Heart left ventricle (tissue), 16 donors: ENCODE measurements around the gene SNAP23. TPM values are rescaled to one million over a fixed set of nuclear protein-coding genes. Genes with fewer than 3 reads are reported as not detected.

ENCODE experiments used
- ATAC-seq, 4 donors: fragments of 200-7000 bp; cut with Tn5 transposase; one replicate each; pipeline ENCODE4 v1.9.1; 2020 to 2022; ENCODE audit warnings: moderate library complexity in 4 of 4, mild to moderate bottlenecking in 3 of 4, moderate number of reproducible peaks in 1 of 4
- DNase-seq, 5 donors: peaks; one replicate each; pipeline ENCODE4 v3.0.0-alpha.2; 2020
- H3K27ac ChIP-seq, 12 donors: fragments of 200-600 bp; sonication (generic) in 4 of 12; one replicate each; pipeline versions ENCODE4 v1.5.0 to v1.8.0; 2016 to 2022; ENCODE audit warnings: mild to moderate bottlenecking in 2 of 12
- H3K27me3 ChIP-seq, 9 donors: fragments of 200-600 bp; sonication (generic) in 2 of 9; one replicate each; pipeline versions ENCODE4 v1.5.1 to v1.8.0; 2016 to 2022; ENCODE audit warnings: mild to moderate bottlenecking in 3 of 9
- H3K36me3 ChIP-seq, 9 donors: fragments of 200-600 bp; sonication (generic) in 2 of 9; one replicate each; pipeline versions ENCODE4 v1.5.0 to v1.8.0; 2018 to 2022; ENCODE audit warnings: mild to moderate bottlenecking in 2 of 9
- H3K4me1 ChIP-seq, 12 donors: fragments of 200-600 bp; sonication (generic) in 4 of 12; one replicate each; pipeline versions ENCODE4 v1.5.0 to v1.8.0; 2016 to 2022; ENCODE audit warnings: mild to moderate bottlenecking in 3 of 12
- H3K4me3 ChIP-seq, 12 donors: fragments of 200-600 bp; sonication (generic) in 4 of 12; one replicate each; pipeline versions ENCODE4 v1.5.0 to v1.8.0; 2017 to 2022; ENCODE audit warnings: mild to moderate bottlenecking in 9 of 12, moderate library complexity in 4 of 12
- H3K9me3 ChIP-seq, 12 donors: fragments of 200-600 bp; sonication (generic) in 4 of 12; one replicate each; pipeline versions ENCODE4 v1.5.0 to v1.8.0; 2016 to 2022; ENCODE audit warnings: mild to moderate bottlenecking in 1 of 12
- POLR2A ChIP-seq, 2 donors: fragments of 450-650 bp; IDR thresholded peaks; one replicate each; pipeline ENCODE4 v1.6.1; 2017; ENCODE audit warnings: antibody characterized with exemption in 2 of 2, mild to moderate bottlenecking in 2 of 2, moderate library complexity in 2 of 2
- WGBS, 4 donors: extraction: QIAGEN DNeasy Blood & Tissue Kit in 2 of 4; methylation state at CpG; one replicate each; pipeline versions ENCODE4 v1.1.5 to v1.1.7; 2013 to 2018; 5-methylcytosine and 5-hydroxymethylcytosine counted together
- intact Hi-C, 10 donors: fragments of 100-400 bp; cut with DNase I; formaldehyde crosslinking; loops; one replicate each; pipeline versions ENCODE4 v1.11.1 to v1.14.2; 2022
- polyA plus RNA-seq, 2 donors: library from polyadenylated mRNA; stranded (reverse); fragments of 200-250 nt; gene quantifications; one replicate each; pipeline ENCODE4 v1.2.3, GENCODE V29; 2013
- total RNA-seq, 9 donors: library from RNA; depleted of rRNA in 2 of 9; stranded (reverse); fragments of >200 nt in 2 of 9; fragmentation: NEBNext Ultra II Directional in 3 of 9; extraction: Animal tissue kit (Norgen Biotek cat#: 25700) in 3 of 9; gene quantifications; one replicate each; pipeline versions ENCODE4 v1.1.0 to v1.2.4, GENCODE V29; 2016 to 2023
- TF ChIP-seq, protein P1 (sequence below), 12 donors: fragments of 200-600 bp; sonication (generic) in 4 of 12; IDR thresholded peaks; one replicate each; pipeline versions ENCODE4 v1.5.0 to v1.8.0; 2018 to 2022; ENCODE audit warnings: antibody characterized with exemption in 12 of 12, mild to moderate bottlenecking in 5 of 12
- donor health status: ischemic (EF 13 %, LVEDD 7.1; RV severe dilation, severe dysfunction).
- donor health status: healthy with polysubstance abuse.
- donor health status: DM: no; HTN: yes; CAD: no.
- donor health status: DM: no; HTN: no; CAD: no.
- donor health status: ischemic (EF 25% LVEDD 6.9; RV normal size, moderate dysfunction).
- donor health status: ischemic (EF 25% LVEDD 5.7; RV mildly dilated, moderate dysfunction).
- donor health status: healthy.
- donor health status: DM: yes; HTN: yes; CAD: no.
- donor health status: ischemic (EF 35%, LVEDD 5.7; RV mildly dilated, moderate dysfunction).
- donor health status: nonischemic (EF 11% LVEDD 7.7; RV severe dilation, severe dysfunction).
- donor health status: DM: yes; HTN: yes; CAD: no.
- donor health status: PGD.
- donor health status: ischemic (EF 29% LVEDD 5.4; RV normal size, mild dysfunction).
- donor health status: nonischemic (EF 23%, LVEDD 6.1; RV moderate dilation, normal function).

SNAP23 gene
- total and polyA plus RNA-seq, 11 donors = 28.6 to 74.8 (median 37.9) TPM

DNA sequence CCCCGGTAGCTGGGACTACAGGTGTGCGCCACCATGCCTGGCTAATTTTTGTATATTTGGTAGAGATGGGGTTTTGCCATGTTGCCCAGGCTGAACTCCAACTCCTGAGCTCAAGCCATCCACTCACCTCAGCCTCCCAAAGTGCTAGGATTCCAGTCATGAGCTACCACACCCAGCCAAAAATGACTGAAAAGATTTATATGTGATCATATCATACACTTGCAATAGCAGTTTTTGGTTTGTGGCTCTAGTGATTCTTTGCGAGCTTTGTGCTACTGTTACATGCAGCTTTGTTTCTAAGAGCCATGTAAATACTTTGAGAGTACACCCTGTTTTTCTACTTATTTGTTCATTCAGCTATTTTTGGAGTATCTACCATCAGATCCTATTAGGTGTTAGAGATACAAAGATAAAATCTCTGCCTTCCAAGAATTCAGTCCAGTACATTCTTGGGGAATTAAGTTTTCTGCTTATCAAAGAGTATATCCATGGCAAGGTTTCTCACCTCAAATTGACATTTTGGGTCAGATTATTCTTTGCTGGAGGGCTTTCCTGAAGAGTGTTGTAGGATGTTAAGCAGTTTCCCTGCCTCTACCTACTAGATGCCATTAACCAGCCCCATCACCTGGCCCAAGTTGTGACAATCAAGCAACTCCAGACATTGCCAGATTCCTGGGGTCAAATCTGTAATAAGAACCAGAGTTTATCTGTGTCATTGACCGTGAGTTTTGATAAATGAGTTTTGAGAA, 15.0 kb downstream of the SNAP23 start:
- DNase-seq = no peak
- Histone ChIP-seq H3K27me3 (no peaks in the 10 kb centered on the region), H3K36me3 (peaks cover 0 to 43% (median 30%) of the 10 kb centered on the region in 9 donors), H3K27ac (peak overlapping the region in 8 of 12 donors; percentile 1 to 61 (median 31)), H3K4me3 (peak overlapping the region in 4 of 12 donors; percentile 2 to 23 (median 11)), H3K9me3 (no peaks in the 10 kb centered on the region), H3K4me1 (peaks cover 0 to 44% (median 27%) of the 10 kb centered on the region in 12 donors)
- WGBS, 4 donors = 89 to 93% (median 90%) methylated on average over 4 of the region's 4 CpGs
- no peak for ATAC-seq
- intact Hi-C loops = no loop called here
- TF ChIP-seq POLR2A (IDR thresholded peaks at IDR 0.05) = no peak
- TF ChIP-seq, protein P1, sequence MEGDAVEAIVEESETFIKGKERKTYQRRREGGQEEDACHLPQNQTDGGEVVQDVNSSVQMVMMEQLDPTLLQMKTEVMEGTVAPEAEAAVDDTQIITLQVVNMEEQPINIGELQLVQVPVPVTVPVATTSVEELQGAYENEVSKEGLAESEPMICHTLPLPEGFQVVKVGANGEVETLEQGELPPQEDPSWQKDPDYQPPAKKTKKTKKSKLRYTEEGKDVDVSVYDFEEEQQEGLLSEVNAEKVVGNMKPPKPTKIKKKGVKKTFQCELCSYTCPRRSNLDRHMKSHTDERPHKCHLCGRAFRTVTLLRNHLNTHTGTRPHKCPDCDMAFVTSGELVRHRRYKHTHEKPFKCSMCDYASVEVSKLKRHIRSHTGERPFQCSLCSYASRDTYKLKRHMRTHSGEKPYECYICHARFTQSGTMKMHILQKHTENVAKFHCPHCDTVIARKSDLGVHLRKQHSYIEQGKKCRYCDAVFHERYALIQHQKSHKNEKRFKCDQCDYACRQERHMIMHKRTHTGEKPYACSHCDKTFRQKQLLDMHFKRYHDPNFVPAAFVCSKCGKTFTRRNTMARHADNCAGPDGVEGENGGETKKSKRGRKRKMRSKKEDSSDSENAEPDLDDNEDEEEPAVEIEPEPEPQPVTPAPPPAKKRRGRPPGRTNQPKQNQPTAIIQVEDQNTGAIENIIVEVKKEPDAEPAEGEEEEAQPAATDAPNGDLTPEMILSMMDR (IDR thresholded peaks at IDR 0.05) = no peak

DNA sequence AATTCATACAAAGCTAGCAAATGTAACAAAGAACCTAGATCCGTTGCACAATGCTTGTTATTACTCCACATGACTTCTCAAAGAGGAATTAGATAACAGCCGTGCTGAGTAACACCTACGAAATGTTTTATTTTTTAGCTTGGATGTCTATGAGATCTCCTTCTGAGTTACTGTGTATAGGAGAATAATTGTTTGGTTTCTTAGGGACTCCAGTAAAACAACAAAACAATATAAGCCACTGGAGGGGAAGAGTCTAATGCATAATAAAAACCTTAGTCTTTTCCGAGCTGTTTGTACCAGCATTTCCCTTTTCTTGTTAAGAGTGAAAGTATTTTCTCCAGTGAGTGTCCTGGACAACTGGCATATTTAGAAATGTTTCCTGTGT, 15.6 kb downstream of the SNAP23 start:
- Histone ChIP-seq H3K4me3 (peak overlapping the region in 7 of 12 donors; percentile 2 to 23 (median 9)), H3K27me3 (no peaks in the 10 kb centered on the region), H3K36me3 (peaks cover 0 to 48% (median 35%) of the 10 kb centered on the region in 9 donors), H3K4me1 (peaks cover 0 to 43% (median 27%) of the 10 kb centered on the region in 12 donors), H3K9me3 (no peaks in the 10 kb centered on the region), H3K27ac (peak overlapping the region in 9 of 12 donors; percentile 1 to 61 (median 35))
- TF ChIP-seq, protein P1 (IDR thresholded peaks at IDR 0.05) = no peak
- no peak for TF ChIP-seq POLR2A (IDR thresholded peaks at IDR 0.05)
- 37 to 49% (median 40%) methylated on average over 4 of the region's 4 CpGs for WGBS, 4 donors
- ATAC-seq (peak in 3 of 4 donors; percentile 35 to 54 (median 49)), DNase-seq (no peak)
- intact Hi-C loops = no loop called here

DNA sequence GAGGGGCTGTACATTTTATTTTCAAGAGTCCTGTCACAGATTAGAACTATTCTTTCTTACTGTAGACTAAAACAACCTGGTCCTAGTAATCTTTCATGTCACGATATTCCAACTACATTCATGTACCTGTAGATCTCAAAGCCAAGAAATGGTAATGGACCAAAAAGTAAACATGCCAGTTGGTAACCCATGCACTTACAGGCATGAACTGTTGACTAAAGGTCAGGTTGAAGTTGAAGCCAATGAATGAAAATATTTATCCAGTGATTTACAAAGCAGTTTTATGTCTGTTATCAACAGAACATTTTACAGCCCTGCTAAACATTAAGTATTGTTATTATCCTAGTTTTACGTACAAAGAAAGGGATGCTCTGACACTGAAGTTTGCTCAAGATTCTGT, 27.9 kb downstream of the SNAP23 start:
- intact Hi-C loops = no loop called here
- H3K4me1 ChIP-seq = no peaks in the 10 kb centered on the region
- H3K27me3 ChIP-seq = no peaks in the 10 kb centered on the region
- H3K36me3 ChIP-seq = peaks cover 0 to 94% (median 84%) of the 10 kb centered on the region in 9 donors
- DNase-seq = no peak
- 76 to 96% (median 87%) methylated on average over 2 of the region's 2 CpGs for WGBS, 4 donors
- no peak for ATAC-seq
- no peak overlapping the region for H3K27ac ChIP-seq
- no peak overlapping the region for H3K4me3 ChIP-seq
- no peak for TF ChIP-seq POLR2A (IDR thresholded peaks at IDR 0.05)
- TF ChIP-seq, protein P1 (IDR thresholded peaks at IDR 0.05) = no peak
- H3K9me3 ChIP-seq = no peaks in the 10 kb centered on the region

DNA sequence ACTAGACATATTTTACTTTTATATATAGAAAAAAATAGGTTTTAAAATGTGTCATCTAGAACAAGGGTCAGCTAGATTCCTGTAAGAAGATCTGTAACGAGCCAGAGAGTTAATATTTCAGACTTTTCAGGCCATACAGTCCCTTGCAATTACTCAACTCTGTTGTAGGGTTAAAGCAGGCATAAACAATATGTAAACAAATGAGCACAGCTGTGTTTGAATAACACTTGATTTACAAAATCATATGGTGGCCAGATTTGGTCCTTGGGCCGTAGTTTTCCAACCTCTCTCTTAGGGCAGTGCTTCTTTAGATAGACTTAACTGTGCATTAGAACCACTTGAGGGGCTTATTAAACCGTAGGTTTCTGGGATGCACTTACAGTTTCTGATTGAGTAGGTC, 33.5 kb downstream of the SNAP23 start:
- ATAC-seq = no peak
- Histone ChIP-seq H3K4me3 (no peak overlapping the region), H3K4me1 (no peaks in the 10 kb centered on the region), H3K27ac (no peak overlapping the region), H3K9me3 (no peaks in the 10 kb centered on the region), H3K36me3 (peaks cover 0 to 95% (median 86%) of the 10 kb centered on the region in 9 donors), H3K27me3 (no peaks in the 10 kb centered on the region)
- intact Hi-C loops = no loop called here
- TF ChIP-seq, protein P1 (IDR thresholded peaks at IDR 0.05) = no peak
- TF ChIP-seq POLR2A (IDR thresholded peaks at IDR 0.05) = no peak
- no peak for DNase-seq
- 94 to 98% (median 95%) methylated on average over 3 of the region's 3 CpGs for WGBS, 4 donors
